HCT116 (cell line): Measurements from ENCODE around the gene SYT11. TPM values are rescaled to one million over a fixed set of nuclear protein-coding genes. Genes with fewer than 3 reads are reported as not detected.

ENCODE experiments used
- ATAC-seq: fragments of 200-7000 bp; cut with Tn5 transposase; 2 replicates; pipeline ENCODE4 v1.9.1; 2020; ENCODE audit warnings: mild to moderate bottlenecking, moderate library complexity
- BruUV-seq: library from RNA; stranded (reverse); fragments of 400-500 nt; replicated peaks from 2 replicates; lab custom pipeline; 2021; lab: Mats Ljungman, UMichigan
- CTCF ChIA-PET: fragments of 300-600 bp; sonication (Branson Sonifier 250); formaldehyde crosslinking; loops from one replicate; lab custom pipeline; 2021; ENCODE audit warnings: antibody characterized with exemption; lab: Charles Lee
- POLR2A ChIA-PET: fragments of 300-600, 350-600 bp; sonication (Branson Sonifier 250); formaldehyde crosslinking; loops from one replicate; lab custom pipeline; 2021; ENCODE audit warnings: antibody characterized with exemption; lab: Charles Lee
- RAD21 ChIA-PET, 2 experiments: fragments of 300-600 bp; sonication (Branson Sonifier 250); formaldehyde crosslinking; loops; one replicate each; lab custom pipeline; 2023; ENCODE audit warnings: low total read pairs in 2 of 2; ENCODE audit not compliant: uncharacterized antibody in 2 of 2, unreplicated experiment in 2 of 2, low non-redundant PET in 1 of 2; lab: Charles Lee
- DNase-seq: peaks from one replicate; pipeline ENCODE4 v3.0.0-alpha.2; 2010; ENCODE audit warnings: low read depth, low spot score
- H2AFZ ChIP-seq: fragments of 200-600 bp; shearing (Covaris generic), sonication (generic); 2 replicates; pipeline ENCODE4 v1.6.1; 2017; ENCODE audit warnings: low read depth, mixed run types, mixed read lengths, antibody characterized with exemption, low read length; ENCODE audit not compliant: poor library complexity, severe bottlenecking
- H3K27ac ChIP-seq: 2 replicates; pipeline ENCODE4 v1.5.1; 2012; ENCODE audit warnings: low read depth, low read length
- H3K27me3 ChIP-seq: fragments of 200-600 bp; sonication (generic); 2 replicates; pipeline ENCODE4 v1.6.1; 2016; ENCODE audit warnings: mixed run types, low read length, mixed read lengths; ENCODE audit not compliant: insufficient read depth
- H3K36me3 ChIP-seq, 2 experiments: fragments of 200-500 bp in 1 of 2; fragments of 200-600 bp in 1 of 2; sonication (Bioruptor generic) in 1 of 2; sonication (generic) in 1 of 2; 2 replicates each; pipeline versions ENCODE4 v1.5.1 to v1.6.1; 2014 to 2016; ENCODE audit warnings: low read length in 2 of 2, inconsistent platforms in 1 of 2, mixed read lengths in 1 of 2, mixed run types in 1 of 2; ENCODE audit not compliant: insufficient read depth in 2 of 2, control insufficient read depth in 1 of 2
- H3K4me1 ChIP-seq, 2 experiments: fragments of 200-600 bp in 1 of 2; sonication (generic) in 1 of 2; 2 replicates each; pipeline versions ENCODE4 v1.5.1 to v1.6.1; 2012 to 2017; ENCODE audit warnings: low read length in 2 of 2, inconsistent platforms in 1 of 2, mild to moderate bottlenecking in 1 of 2, mixed read lengths in 1 of 2, mixed run types in 1 of 2, moderate library complexity in 1 of 2; ENCODE audit not compliant: insufficient read depth in 2 of 2, control insufficient read depth in 1 of 2
- H3K4me2 ChIP-seq: fragments of 200-600 bp; sonication (generic); 2 replicates; pipeline ENCODE4 v1.6.1; 2017; ENCODE audit warnings: mixed run types, low read length, mixed read lengths
- H3K4me3 ChIP-seq, 2 experiments: fragments of 200-600 bp in 1 of 2; sonication (generic) in 1 of 2; replicated peaks in 1 of 2; 2 replicates each; pipeline ENCODE4 v1.5.1; 2011 to 2016; ENCODE audit warnings: low read length in 2 of 2, control low read depth in 1 of 2, low read depth in 1 of 2, mild to moderate bottlenecking in 1 of 2, mixed read lengths in 1 of 2, mixed run types in 1 of 2
- H3K79me2 ChIP-seq: fragments of 200-600 bp; sonication (generic); 2 replicates; pipeline ENCODE4 v1.6.1; 2017; ENCODE audit warnings: mild to moderate bottlenecking, mixed run types, low read length, moderate library complexity, mixed read lengths; ENCODE audit not compliant: insufficient read depth
- H3K9ac ChIP-seq: fragments of 200-600 bp; sonication (generic); 2 replicates; pipeline ENCODE4 v1.6.1; 2016; ENCODE audit warnings: low read length, mixed read lengths
- H3K9me2 ChIP-seq: fragments of 200-600 bp; sonication (generic), shearing (Covaris generic); 2 replicates; pipeline ENCODE4 v1.6.1; 2017; ENCODE audit warnings: mixed run types, mild to moderate bottlenecking, moderate library complexity; ENCODE audit not compliant: insufficient read depth
- H3K9me3 ChIP-seq, 2 experiments: fragments of 200-500 bp in 1 of 2; fragments of 200-600 bp in 1 of 2; sonication (Bioruptor generic) in 1 of 2; sonication (generic) in 1 of 2; 2 replicates each; pipeline ENCODE4 v1.6.1; 2014 to 2017; ENCODE audit warnings: low read length in 2 of 2, mixed read lengths in 2 of 2, inconsistent platforms in 1 of 2, low read depth in 1 of 2, mild to moderate bottlenecking in 1 of 2, mixed run types in 1 of 2, moderate library complexity in 1 of 2; ENCODE audit not compliant: control insufficient read depth in 1 of 2, insufficient read depth in 1 of 2
- H4K20me1 ChIP-seq: fragments of 200-600 bp; sonication (generic), shearing (Covaris generic); 2 replicates; pipeline ENCODE4 v1.6.1; 2017; ENCODE audit warnings: mixed run types, mild to moderate bottlenecking, moderate library complexity; ENCODE audit not compliant: insufficient read depth
- CBX3 ChIP-seq: IDR thresholded peaks from 2 replicates; pipeline ENCODE4 v1.6.1; 2012; ENCODE audit warnings: low read depth
- EGR1 ChIP-seq: IDR thresholded peaks from 2 replicates; pipeline ENCODE4 v1.6.1; 2012; ENCODE audit warnings: low read depth
- EZH2phosphoT487 ChIP-seq: fragments of 200-600 bp; IDR thresholded peaks from 2 replicates; pipeline ENCODE4 v1.6.1; 2018; ENCODE audit warnings: antibody characterized with exemption, borderline replicate concordance
- POLR2A ChIP-seq: IDR thresholded peaks from 2 replicates; pipeline ENCODE4 v1.7.0; 2011; ENCODE audit warnings: borderline replicate concordance; ENCODE audit not compliant: insufficient read depth, insufficient read length; ENCODE audit errors: extremely low read depth
- SIN3A ChIP-seq: IDR thresholded peaks from 2 replicates; pipeline ENCODE4 v1.6.1; 2012; ENCODE audit warnings: low read depth
- intact Hi-C: fragments of 100-400 bp; cut with micrococcal nuclease; formaldehyde crosslinking; loops from 2 replicates; pipeline ENCODE4 v1.10.0; 2022
- total RNA-seq: library from RNA; stranded (reverse); gene quantifications from one replicate; pipeline ENCODE4 v1.2.1, GENCODE V29; 2021; ENCODE audit not compliant: unreplicated experiment
- TF ChIP-seq, protein P1 (sequence below): IDR thresholded peaks from 2 replicates; pipeline ENCODE4 v1.6.1; 2012; ENCODE audit warnings: low read depth

Gene SYT11
- total RNA-seq, 1 experiment from 2014 or later: 0.17 TPM

DNA sequence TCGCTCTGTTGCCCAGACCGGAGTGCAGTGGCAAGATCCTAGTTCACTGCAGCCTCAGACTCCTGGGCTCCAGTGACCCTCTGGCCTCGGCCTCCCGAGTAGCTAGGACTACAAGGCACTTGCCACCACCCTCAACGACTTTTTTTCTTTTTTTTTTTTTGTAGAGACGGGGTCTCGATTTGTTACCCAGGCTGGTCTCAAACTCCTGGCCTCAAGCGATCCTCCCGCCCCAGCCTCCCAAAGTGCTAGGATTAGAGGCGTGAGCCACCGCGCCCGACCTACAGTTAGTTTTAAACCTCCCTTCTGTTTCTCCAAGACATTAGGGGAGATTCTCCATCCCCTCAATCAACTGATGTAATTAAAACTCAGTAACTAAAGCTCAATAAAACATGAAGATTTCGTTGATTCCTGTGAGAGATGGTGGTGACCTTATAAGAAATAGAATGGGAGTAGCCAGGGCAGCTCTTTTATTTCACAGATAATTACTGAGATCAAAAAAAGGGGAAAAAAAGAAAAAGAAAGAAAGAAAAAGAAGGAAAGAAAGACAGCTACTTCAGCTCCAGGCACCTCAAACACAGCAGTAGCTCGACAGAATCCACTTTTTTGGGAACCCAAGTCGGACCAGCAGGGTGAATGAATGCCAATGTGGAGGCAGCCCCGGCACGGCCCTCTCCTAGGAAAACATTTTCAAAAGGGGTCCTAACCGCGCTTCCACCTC, 3.0 kb upstream of the SYT11 start:
- Histone ChIP-seq H3K4me2 (peak overlapping the region; percentile 76), H3K27me3 (no peaks in the 10 kb centered on the region)

More for the DNA sequence above, 3.0 kb upstream of the SYT11 start:
- BruUV-seq: TSS peak; percentile 83
- Histone ChIP-seq H3K9me3 (no peaks in the 10 kb centered on the region), H2AFZ (no peak overlapping the region), H3K27ac (peak overlapping the region; percentile 49), H4K20me1 (no peaks in the 10 kb centered on the region), H3K9me2 (no peaks in the 10 kb centered on the region), H3K4me1 (peaks cover 3 to 21% of the 10 kb centered on the region in 2 experiments; a peak in 3 of 4 replicates), H3K36me3 (peaks cover 10 to 11% of the 10 kb centered on the region in 2 experiments; a peak in 3 of 4 replicates), H3K9ac (peak overlapping the region; percentile 78), H3K79me2 (peaks cover 47% of the 10 kb centered on the region), H3K4me3 (peak overlapping the region; percentile 80 to 99)
- intact Hi-C loops: no loop called here
- TF ChIP-seq CBX3: no peak
- TF ChIP-seq POLR2A: no peak
- no peak for TF ChIP-seq EZH2phosphoT487
- no peak for TF ChIP-seq SIN3A
- TF ChIP-seq EGR1: no peak
- TF ChIP-seq, protein P1, sequence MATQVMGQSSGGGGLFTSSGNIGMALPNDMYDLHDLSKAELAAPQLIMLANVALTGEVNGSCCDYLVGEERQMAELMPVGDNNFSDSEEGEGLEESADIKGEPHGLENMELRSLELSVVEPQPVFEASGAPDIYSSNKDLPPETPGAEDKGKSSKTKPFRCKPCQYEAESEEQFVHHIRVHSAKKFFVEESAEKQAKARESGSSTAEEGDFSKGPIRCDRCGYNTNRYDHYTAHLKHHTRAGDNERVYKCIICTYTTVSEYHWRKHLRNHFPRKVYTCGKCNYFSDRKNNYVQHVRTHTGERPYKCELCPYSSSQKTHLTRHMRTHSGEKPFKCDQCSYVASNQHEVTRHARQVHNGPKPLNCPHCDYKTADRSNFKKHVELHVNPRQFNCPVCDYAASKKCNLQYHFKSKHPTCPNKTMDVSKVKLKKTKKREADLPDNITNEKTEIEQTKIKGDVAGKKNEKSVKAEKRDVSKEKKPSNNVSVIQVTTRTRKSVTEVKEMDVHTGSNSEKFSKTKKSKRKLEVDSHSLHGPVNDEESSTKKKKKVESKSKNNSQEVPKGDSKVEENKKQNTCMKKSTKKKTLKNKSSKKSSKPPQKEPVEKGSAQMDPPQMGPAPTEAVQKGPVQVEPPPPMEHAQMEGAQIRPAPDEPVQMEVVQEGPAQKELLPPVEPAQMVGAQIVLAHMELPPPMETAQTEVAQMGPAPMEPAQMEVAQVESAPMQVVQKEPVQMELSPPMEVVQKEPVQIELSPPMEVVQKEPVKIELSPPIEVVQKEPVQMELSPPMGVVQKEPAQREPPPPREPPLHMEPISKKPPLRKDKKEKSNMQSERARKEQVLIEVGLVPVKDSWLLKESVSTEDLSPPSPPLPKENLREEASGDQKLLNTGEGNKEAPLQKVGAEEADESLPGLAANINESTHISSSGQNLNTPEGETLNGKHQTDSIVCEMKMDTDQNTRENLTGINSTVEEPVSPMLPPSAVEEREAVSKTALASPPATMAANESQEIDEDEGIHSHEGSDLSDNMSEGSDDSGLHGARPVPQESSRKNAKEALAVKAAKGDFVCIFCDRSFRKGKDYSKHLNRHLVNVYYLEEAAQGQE: no peak
- ChIA-PET CTCF (no interaction called here), POLR2A (no interaction called here), RAD21 (no interaction called here)
- no peak for DNase-seq
- ATAC-seq: no peak
